Hindlimb muscle (tissue), 1 donor: Measurements from ENCODE around the gene EPS8L1. TPM values are rescaled to one million over a fixed set of nuclear protein-coding genes. Genes with fewer than 3 reads are reported as not detected.
"Not testable (repeated sequence)": the region's sequence is repeated elsewhere in the genome, so short reads cannot be mapped to it uniquely, and the experiment has no call there.

Source experiments
- DNase-seq: peaks from one replicate; pipeline ENCODE4 v3.0.0-alpha.2; 2013
- polyA plus RNA-seq: library from polyadenylated mRNA; unstranded; fragments of 120-200 nt; gene quantifications from one replicate; pipeline ENCODE4 v1.2.1, GENCODE V29; 2013; ENCODE audit not compliant: insufficient read length

Gene EPS8L1
- polyA plus RNA-seq, 1 donor = 2.6 TPM

GRCh38 chr19:55094456-55095259 lies 19.0 kb downstream of the EPS8L1 start:
- no peak for DNase-seq

DNA sequence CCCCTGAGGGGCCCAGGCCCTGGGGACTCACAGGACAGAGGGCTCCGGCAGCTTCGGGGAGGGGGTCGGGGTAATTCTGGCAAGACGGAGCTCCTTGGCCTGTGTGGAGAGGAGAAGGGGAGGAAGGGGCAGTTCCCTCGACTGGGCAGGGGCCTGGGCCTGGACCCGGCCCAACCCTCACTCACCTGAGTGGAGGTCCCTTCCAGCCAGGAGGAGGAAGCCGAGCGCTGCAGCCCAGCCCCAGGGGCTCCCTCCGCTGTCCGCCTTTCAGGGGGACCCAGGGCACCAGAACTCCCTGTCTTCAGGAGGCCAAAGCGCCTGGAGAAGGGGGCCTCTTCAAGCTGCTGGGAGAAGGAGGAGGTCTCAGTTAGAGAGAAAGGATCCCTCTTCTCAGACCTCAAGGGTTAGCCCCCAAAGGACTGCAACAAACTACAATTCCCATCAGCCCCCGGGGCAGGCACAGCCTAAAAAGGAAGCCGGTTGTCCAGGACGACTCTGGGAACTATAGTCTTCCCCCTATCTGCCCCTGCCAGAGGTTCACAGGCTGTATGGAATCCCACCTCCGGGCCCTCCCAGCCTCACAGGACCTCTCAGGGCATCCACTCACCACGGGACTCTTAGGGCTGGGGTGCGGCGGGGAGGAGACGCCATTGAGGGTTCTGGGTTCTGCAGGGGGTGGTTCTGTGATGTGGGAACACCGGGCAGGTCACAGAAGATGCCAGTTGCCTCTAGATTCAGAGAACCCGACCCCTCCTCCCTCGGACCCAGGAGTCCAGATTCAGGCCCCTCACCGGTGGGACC lies 19.8 kb downstream of the EPS8L1 start:
- DNase-seq = no peak

GRCh38 chr19:55096061-55096701 lies 20.5 kb downstream of the EPS8L1 start:
- no peak for DNase-seq

DNA sequence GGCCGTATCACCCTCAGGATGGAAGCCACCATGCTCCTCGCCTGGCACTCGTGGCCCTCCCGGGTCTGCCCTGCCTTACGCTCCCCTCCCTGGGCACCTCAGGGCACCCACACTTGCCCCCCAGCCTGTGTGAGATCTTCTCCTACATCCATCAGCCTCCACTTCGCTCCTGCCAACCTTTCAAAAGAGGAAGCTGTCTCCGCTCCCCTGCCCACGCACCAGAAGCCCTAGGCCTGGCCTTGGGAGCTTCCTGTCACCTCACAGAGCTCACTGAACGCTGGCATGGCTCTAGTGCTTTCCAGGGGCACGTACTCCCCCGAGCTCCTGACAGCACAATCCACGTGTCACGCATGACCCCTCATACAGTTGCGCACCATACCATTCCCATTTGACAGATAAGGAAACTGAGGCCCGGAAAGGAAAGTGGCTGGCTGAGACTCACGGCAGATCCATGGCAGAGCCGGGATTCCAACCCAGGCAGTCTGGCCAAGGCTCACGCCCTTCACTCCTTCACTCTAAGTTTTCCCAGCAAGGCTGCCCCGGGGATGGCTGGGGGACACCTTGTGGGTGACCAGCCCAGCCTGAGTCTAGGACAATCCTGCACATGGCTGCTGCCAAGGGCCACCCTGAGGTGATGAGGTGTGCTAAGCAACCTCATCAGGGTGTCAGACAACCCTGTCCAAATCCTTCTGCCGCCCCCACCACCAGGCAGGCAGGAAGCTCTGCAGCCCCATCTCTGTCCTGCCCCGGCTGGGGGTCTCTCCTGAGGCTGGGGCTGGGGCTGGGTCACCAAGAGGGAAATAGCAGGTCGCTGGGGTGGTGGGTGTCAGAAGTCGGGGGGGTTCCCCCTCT lies 22.4 kb downstream of the EPS8L1 start:
- DNase-seq = no peak

GRCh38 chr19:55098716-55099556 lies 23.3 kb downstream of the EPS8L1 start:
- DNase-seq = no peak

- DNase-seq = no peak
Measured at GRCh38 chr19:55099557-55100506, 24.2 kb downstream of the EPS8L1 start.

- DNase-seq = no peak
Measured at GRCh38 chr19:55101261-55101660, 25.6 kb downstream of the EPS8L1 start.

GRCh38 chr19:55103190-55103589 lies 27.5 kb downstream of the EPS8L1 start:
- DNase-seq = no peak

DNA sequence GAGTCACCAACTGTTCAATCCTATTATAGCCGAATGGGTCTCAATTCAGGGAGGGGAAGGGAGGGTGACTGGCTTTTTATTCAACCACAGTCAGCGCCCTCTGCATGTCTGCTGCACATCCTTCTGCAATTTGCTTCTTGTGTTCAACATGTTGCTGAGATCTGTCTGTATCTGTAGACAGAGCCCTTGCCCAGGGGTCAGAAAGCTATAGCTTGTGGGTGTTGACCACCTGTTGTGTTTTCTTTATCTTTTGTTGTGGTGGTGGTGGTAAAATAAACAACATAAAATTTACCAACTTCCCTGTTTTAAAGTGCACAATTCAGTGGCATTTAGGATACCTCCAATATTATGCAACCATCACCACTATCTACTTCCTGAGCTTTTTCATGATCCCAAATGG lies 29.6 kb downstream of the EPS8L1 start:
- DNase-seq = no peak

GRCh38 chr19:55106591-55106990 lies 30.9 kb downstream of the EPS8L1 start:
- DNase-seq = no peak

DNA sequence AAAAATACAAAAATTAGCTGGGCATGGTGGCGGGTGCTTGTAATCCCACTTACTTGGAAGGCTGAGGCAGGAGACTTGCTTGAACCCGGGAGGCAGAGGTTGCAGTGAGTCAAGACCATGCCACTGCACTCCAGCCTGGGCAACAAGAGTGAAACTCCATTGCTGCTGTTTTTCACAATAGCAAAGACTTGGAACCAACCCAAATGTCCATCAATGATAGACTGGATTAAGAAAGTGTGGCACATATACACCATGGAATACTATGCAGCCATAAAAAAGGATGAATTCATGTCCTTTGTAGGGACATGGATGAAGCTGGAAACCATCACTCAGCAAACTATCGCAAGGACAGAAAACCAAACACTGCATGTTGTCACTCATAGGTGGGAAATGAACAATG lies 31.6 kb downstream of the EPS8L1 start:
- DNase-seq = not testable (repeated sequence)

GRCh38 chr19:55109527-55110291 lies 34.0 kb downstream of the EPS8L1 start:
- no peak for DNase-seq

GRCh38 chr19:55111238-55111831 lies 35.7 kb downstream of the EPS8L1 start:
- DNase-seq = no peak

- DNase-seq = no peak
Measured at GRCh38 chr19:55112246-55112776, 36.6 kb downstream of the EPS8L1 start.

- DNase-seq = no peak
Measured at GRCh38 chr19:55112777-55113569, 37.3 kb downstream of the EPS8L1 start.

DNA sequence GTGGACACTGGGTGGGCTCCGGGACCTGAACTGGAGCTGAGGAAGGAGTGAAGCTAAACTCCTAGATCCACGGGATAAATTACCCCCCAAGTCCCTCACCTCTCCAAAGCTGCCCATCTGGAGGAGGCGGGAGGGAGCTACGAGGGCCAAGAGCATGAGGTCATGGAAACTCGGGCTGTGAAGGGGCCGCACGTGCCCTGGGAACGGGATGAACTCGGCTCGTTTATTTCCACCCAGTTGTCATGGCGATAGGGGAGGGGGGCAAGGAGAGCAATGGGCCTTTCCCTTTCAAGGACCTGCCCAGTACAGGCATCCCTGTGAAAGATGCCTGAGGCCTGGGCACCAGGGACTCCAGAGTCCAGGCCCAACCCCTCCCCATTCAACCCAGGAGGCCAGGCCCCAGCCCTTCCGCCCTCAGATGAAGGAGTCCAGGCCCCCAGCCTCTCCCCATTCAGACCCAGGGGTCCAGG lies 37.9 kb downstream of the EPS8L1 start:
- DNase-seq = peak; percentile 96

GRCh38 chr19:55114566-55115145 lies 39.0 kb downstream of the EPS8L1 start:
- DNase-seq = no peak
